ENCODE data around the gene WNT2. TPM values are rescaled to one million over a fixed set of nuclear protein-coding genes. Genes with fewer than 3 reads are reported as not detected.

The WNT2 gene
- total and polyA plus RNA-seq, 2 of the 4 experiments (the other 2 are of a cell fraction), result 1.8 to 1.9 TPM

DNA sequence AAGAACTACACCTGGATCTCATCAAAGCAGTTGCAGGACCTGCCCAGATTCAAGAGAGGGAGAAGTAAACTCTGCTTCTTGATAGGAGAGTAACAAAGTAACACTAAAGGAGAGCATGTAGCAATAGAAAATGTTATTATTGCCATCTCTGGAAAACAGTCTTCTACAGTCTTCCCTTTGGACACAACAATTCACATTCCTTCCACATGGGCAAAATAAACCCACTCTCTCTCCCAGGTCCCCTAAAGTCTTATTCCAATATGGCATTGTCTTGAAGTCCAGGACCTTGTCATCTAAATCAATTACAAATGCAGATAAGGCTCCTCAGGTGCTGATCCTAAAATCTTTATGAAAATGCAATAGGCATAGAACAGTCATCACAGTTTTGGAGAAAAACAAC lies 10.3 kb upstream of the WNT2 start:
- Histone ChIP-seq H3K9me1 (ENCODE audit: insufficient read depth, low read length) (no peaks in the 10 kb centered on the region), H3K4me1 (ENCODE audit: control insufficient read depth, insufficient read depth, low read length) (no peaks in the 10 kb centered on the region), H3K18ac (ENCODE audit: low read depth, low read length) (no peak overlapping the region), H3K56ac (ENCODE audit: extremely low read depth, insufficient read depth, low read length) (no peak overlapping the region), H3K36me3 (ENCODE audit: control insufficient read depth, insufficient read depth, low read length) (no peaks in the 10 kb centered on the region), H3K27ac (ENCODE audit: insufficient read depth, low read length) (no peak overlapping the region), H4K5ac (ENCODE audit: low read depth, low read length) (no peak overlapping the region), H3K4me3 (ENCODE audit: insufficient read depth, low read depth, low read length) (no peak overlapping the region), H3K14ac (replicated peaks; ENCODE audit: low read depth, low read length) (no peak overlapping the region), H4K8ac (ENCODE audit: low read depth in 2 of 2, low read length in 2 of 2) (no peak overlapping the region), H3K4me2 (ENCODE audit: low read depth, low read length) (no peak overlapping the region), H2AFZ (replicated peaks; ENCODE audit: low read length, poor library complexity) (no peak overlapping the region), H2AK5ac (ENCODE audit: low read depth, low read length) (no peak overlapping the region), H4K20me1 (ENCODE audit: insufficient read depth, low read length) (no peaks in the 10 kb centered on the region), H3K27me3 (ENCODE audit: control insufficient read depth, insufficient read depth, low read length) (no peaks in the 10 kb centered on the region), H2BK20ac (ENCODE audit: low read depth, low read length) (no peak overlapping the region), H3K79me1 (ENCODE audit: low read depth in 1 of 2, low read length in 2 of 2) (no peaks in the 10 kb centered on the region), H2BK15ac (ENCODE audit: low read depth, low read length) (no peak overlapping the region), H2BK5ac (ENCODE audit: low read depth, low read length, poor library complexity, severe bottlenecking) (no peak overlapping the region), H3K4ac (ENCODE audit: low read depth, low read length) (no peak overlapping the region), H4K91ac (ENCODE audit: insufficient read depth, low read depth, low read length) (no peak overlapping the region), H3K9me3 (ENCODE audit: control insufficient read depth, insufficient read depth, low read length) (no peaks in the 10 kb centered on the region), H3K9ac (ENCODE audit: low read depth, low read length) (no peak overlapping the region), H3K23ac (ENCODE audit: low read depth, low read length) (no peak overlapping the region), H2AK9ac (replicated peaks; ENCODE audit: low read depth, low read length, poor library complexity) (no peak overlapping the region), H2BK120ac (ENCODE audit: low read depth, low read length) (no peak overlapping the region)
- no peak for DNase-seq
- in situ Hi-C loops (cut with MboI; ENCODE audit: low sequenced_read_pairs), result no loop called here
- POLR2A ChIA-PET (ENCODE audit: unreplicated experiment), result no interaction called here
- dilution Hi-C loops (cut with HindIII; ENCODE audit: low sequenced_read_pairs, unreplicated experiment), result no loop called here
- CTCF ChIA-PET, result no interaction called here
- BruUV-seq (replicated peaks), result no TSS peak
- no peak for TF ChIP-seq NFE2L2 (IDR thresholded peaks at IDR 0.05; ENCODE audit: low read depth, low read length)
- TF ChIP-seq, protein P1, sequence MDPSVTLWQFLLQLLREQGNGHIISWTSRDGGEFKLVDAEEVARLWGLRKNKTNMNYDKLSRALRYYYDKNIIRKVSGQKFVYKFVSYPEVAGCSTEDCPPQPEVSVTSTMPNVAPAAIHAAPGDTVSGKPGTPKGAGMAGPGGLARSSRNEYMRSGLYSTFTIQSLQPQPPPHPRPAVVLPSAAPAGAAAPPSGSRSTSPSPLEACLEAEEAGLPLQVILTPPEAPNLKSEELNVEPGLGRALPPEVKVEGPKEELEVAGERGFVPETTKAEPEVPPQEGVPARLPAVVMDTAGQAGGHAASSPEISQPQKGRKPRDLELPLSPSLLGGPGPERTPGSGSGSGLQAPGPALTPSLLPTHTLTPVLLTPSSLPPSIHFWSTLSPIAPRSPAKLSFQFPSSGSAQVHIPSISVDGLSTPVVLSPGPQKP (IDR thresholded peaks at IDR 0.05; ENCODE audit: borderline replicate concordance, low read depth, low read length), result no peak
- no peak for TF ChIP-seq RCOR1 (IDR thresholded peaks at IDR 0.05; ENCODE audit: insufficient replicate concordance, low read length)
- TF ChIP-seq, protein P2, sequence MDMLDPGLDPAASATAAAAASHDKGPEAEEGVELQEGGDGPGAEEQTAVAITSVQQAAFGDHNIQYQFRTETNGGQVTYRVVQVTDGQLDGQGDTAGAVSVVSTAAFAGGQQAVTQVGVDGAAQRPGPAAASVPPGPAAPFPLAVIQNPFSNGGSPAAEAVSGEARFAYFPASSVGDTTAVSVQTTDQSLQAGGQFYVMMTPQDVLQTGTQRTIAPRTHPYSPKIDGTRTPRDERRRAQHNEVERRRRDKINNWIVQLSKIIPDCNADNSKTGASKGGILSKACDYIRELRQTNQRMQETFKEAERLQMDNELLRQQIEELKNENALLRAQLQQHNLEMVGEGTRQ (IDR thresholded peaks at IDR 0.05; ENCODE audit: low read depth, low read length), result no peak
- no peak for TF ChIP-seq SMC3 (IDR thresholded peaks at IDR 0.05; ENCODE audit: low read depth, low read length)
- TF ChIP-seq MAFK (IDR thresholded peaks at IDR 0.05; ENCODE audit: low read depth, low read length), result no peak
- no peak for TF ChIP-seq CHD1 (IDR thresholded peaks at IDR 0.05; ENCODE audit: low read depth, low read length)
- no peak for ATAC-seq (ENCODE audit: low read depth)
- intact Hi-C loops (cut with micrococcal nuclease), result no loop called here
